ENCODE data around the gene KPNA4. TPM values are rescaled to one million over a fixed set of nuclear protein-coding genes. Genes with fewer than 3 reads are reported as not detected.
A peak's percentile ranks its signal among the peaks of the same experiment; 100 is the strongest.

Gene KPNA4
- total RNA-seq, 4 donors from 2014 or later = 13.8 to 29.7 (median 22.7) TPM

- no peaks in the 10 kb centered on the region for H3K36me3 ChIP-seq
- no peak for DNase-seq
- H3K27me3 ChIP-seq = no peaks in the 10 kb centered on the region
- in situ Hi-C loops (cut with MboI; ENCODE audit: low pct_ligation_motif_present in 1 of 4, low pct_unique_long_range_greater_than_20kb in 1 of 4, low sequenced_read_pairs in 3 of 4) = no loop called here
- H3K4me3 ChIP-seq = no peak overlapping the region
- whole genome bisulfite sequencing, 2 donors (ENCODE audit: low coverage in 1 of 2) = 89 to 92% methylated on average over 3 to 4 of the region's 4 CpGs
- no peak overlapping the region for H3K27ac ChIP-seq
- H3K9me3 ChIP-seq = no peaks in the 10 kb centered on the region
- intact Hi-C loops (cut with DNase I; ENCODE audit: low total_unique reads) = no loop called here
- peaks cover 5 to 13% (median 8%) of the 10 kb centered on the region in 4 donors for H3K4me1 ChIP-seq
- no peak for TF ChIP-seq POLR2AphosphoS5 (IDR thresholded peaks at IDR 0.05)
- TF ChIP-seq EP300 (IDR thresholded peaks at IDR 0.05; ENCODE audit: low read depth) = no peak
- no peak for TF ChIP-seq POLR2A (IDR thresholded peaks at IDR 0.05)
- no peak for TF ChIP-seq CTCF (IDR thresholded peaks at IDR 0.05)
Observed at GRCh38 chr3:160569894-160570652, 4.7 kb upstream of the KPNA4 start.

- whole genome bisulfite sequencing, 2 donors (ENCODE audit: low coverage in 1 of 2) = 93% methylated on average over 10 of the region's 10 CpGs; no CpG with 5 or more reads in 1 of the 2 donors
- DNase-seq = no peak
- TF ChIP-seq POLR2A (IDR thresholded peaks at IDR 0.05) (no peak), EP300 (IDR thresholded peaks at IDR 0.05; ENCODE audit: low read depth) (no peak), CTCF (IDR thresholded peaks at IDR 0.05) (no peak), POLR2AphosphoS5 (IDR thresholded peaks at IDR 0.05) (no peak)
- Histone ChIP-seq H3K9me3 (no peaks in the 10 kb centered on the region), H3K4me3 (no peak overlapping the region), H3K4me1 (peaks cover 5 to 16% (median 11%) of the 10 kb centered on the region in 4 donors), H3K36me3 (no peaks in the 10 kb centered on the region), H3K27ac (no peak overlapping the region), H3K27me3 (no peaks in the 10 kb centered on the region)
- in situ Hi-C loops (cut with MboI; ENCODE audit: low pct_ligation_motif_present in 1 of 4, low pct_unique_long_range_greater_than_20kb in 1 of 4, low sequenced_read_pairs in 3 of 4) (no loop called here), intact Hi-C loops (cut with DNase I; ENCODE audit: low total_unique reads) (no loop called here)
Observed at GRCh38 chr3:160568989-160569388, 3.6 kb upstream of the KPNA4 start.

GRCh38 chr3:160567774-160568173, 2.4 kb upstream of the KPNA4 start:
- peaks cover 13 to 28% (median 23%) of the 10 kb centered on the region in 4 donors for H3K4me1 ChIP-seq
- no peak overlapping the region for H3K4me3 ChIP-seq
- intact Hi-C loops (cut with DNase I; ENCODE audit: low total_unique reads) (no loop called here), in situ Hi-C loops (cut with MboI; ENCODE audit: low pct_ligation_motif_present in 1 of 4, low pct_unique_long_range_greater_than_20kb in 1 of 4, low sequenced_read_pairs in 3 of 4) (no loop called here)
- no CpG with 5 or more reads among the region's 3 CpGs for WGBS, 2 donors (ENCODE audit: low coverage in 1 of 2)
- no peaks in the 10 kb centered on the region for H3K9me3 ChIP-seq
- H3K27me3 ChIP-seq = no peaks in the 10 kb centered on the region
- TF ChIP-seq POLR2A (IDR thresholded peaks at IDR 0.05) (no peak), EP300 (IDR thresholded peaks at IDR 0.05; ENCODE audit: low read depth) (no peak), POLR2AphosphoS5 (IDR thresholded peaks at IDR 0.05) (no peak), CTCF (IDR thresholded peaks at IDR 0.05) (no peak)
- DNase-seq = no peak
- H3K36me3 ChIP-seq = no peaks in the 10 kb centered on the region
- no peak overlapping the region for H3K27ac ChIP-seq

- in situ Hi-C loops (cut with MboI; ENCODE audit: low pct_ligation_motif_present in 1 of 4, low pct_unique_long_range_greater_than_20kb in 1 of 4, low sequenced_read_pairs in 3 of 4) = no loop called here
- no peak for TF ChIP-seq EP300 (IDR thresholded peaks at IDR 0.05; ENCODE audit: low read depth)
- no peak for TF ChIP-seq POLR2A (IDR thresholded peaks at IDR 0.05)
- no peak for TF ChIP-seq POLR2AphosphoS5 (IDR thresholded peaks at IDR 0.05)
- TF ChIP-seq CTCF (IDR thresholded peaks at IDR 0.05) = no peak
Observed at GRCh38 chr3:160566499-160566898, 1.1 kb upstream of the KPNA4 start.

More at GRCh38 chr3:160566499-160566898, 1.1 kb upstream of the KPNA4 start:
- Histone ChIP-seq H3K27me3 (no peaks in the 10 kb centered on the region), H3K9me3 (no peaks in the 10 kb centered on the region), H3K4me1 (peaks cover 13 to 41% (median 33%) of the 10 kb centered on the region in 4 donors), H3K4me3 (peak overlapping the region; percentile 76 to 99 (median 91)), H3K27ac (peak overlapping the region; percentile 98 to 100 (median 99)), H3K36me3 (no peaks in the 10 kb centered on the region)
- intact Hi-C loops (cut with DNase I; ENCODE audit: low total_unique reads) = no loop called here
- 17 to 19% methylated on average over 5 to 10 of the region's 10 CpGs for WGBS, 2 donors (ENCODE audit: low coverage in 1 of 2)
- no peak for DNase-seq
